ENCODE results near the gene GCC1.

Gene GCC1

DNA sequence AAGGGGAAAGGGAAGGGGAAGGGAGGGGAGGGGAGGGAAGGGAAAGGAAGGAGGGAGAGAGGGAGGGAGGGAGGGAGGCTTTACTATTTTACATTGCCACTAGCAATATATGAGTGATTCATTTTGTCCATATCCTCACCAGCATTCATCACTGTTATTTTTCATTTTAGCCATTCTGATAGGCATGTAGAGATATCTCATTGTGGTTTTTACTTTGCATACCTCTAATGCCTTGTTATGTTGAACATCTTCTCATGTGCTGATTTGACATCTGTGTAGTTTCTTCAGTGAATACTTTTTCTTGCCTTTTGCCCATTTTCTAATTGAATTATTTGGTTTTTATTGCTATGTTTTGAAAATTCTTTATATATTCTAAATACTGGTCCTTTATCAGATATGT is 52.7 kb downstream of the GCC1 start:
- Histone ChIP-seq H3K4me3 (replicated peaks; ENCODE audit: insufficient read depth, low read length) (no peak overlapping the region), H3K27me3 (ENCODE audit: insufficient read depth, poor library complexity, severe bottlenecking) (peaks cover 14% of the 10 kb centered on the region), H3K27ac (replicated peaks) (no peak overlapping the region)
- no peak for DNase-seq (ENCODE audit: low read depth in 1 of 2, low spot score in 1 of 2)
- TF ChIP-seq, protein P1, sequence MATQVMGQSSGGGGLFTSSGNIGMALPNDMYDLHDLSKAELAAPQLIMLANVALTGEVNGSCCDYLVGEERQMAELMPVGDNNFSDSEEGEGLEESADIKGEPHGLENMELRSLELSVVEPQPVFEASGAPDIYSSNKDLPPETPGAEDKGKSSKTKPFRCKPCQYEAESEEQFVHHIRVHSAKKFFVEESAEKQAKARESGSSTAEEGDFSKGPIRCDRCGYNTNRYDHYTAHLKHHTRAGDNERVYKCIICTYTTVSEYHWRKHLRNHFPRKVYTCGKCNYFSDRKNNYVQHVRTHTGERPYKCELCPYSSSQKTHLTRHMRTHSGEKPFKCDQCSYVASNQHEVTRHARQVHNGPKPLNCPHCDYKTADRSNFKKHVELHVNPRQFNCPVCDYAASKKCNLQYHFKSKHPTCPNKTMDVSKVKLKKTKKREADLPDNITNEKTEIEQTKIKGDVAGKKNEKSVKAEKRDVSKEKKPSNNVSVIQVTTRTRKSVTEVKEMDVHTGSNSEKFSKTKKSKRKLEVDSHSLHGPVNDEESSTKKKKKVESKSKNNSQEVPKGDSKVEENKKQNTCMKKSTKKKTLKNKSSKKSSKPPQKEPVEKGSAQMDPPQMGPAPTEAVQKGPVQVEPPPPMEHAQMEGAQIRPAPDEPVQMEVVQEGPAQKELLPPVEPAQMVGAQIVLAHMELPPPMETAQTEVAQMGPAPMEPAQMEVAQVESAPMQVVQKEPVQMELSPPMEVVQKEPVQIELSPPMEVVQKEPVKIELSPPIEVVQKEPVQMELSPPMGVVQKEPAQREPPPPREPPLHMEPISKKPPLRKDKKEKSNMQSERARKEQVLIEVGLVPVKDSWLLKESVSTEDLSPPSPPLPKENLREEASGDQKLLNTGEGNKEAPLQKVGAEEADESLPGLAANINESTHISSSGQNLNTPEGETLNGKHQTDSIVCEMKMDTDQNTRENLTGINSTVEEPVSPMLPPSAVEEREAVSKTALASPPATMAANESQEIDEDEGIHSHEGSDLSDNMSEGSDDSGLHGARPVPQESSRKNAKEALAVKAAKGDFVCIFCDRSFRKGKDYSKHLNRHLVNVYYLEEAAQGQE (IDR thresholded peaks at IDR 0.05; ENCODE audit: insufficient replicate concordance, low read depth) = no peak
- no peak for TF ChIP-seq GABPA (IDR thresholded peaks at IDR 0.05; ENCODE audit: low read depth)
- TF ChIP-seq, protein P2, sequence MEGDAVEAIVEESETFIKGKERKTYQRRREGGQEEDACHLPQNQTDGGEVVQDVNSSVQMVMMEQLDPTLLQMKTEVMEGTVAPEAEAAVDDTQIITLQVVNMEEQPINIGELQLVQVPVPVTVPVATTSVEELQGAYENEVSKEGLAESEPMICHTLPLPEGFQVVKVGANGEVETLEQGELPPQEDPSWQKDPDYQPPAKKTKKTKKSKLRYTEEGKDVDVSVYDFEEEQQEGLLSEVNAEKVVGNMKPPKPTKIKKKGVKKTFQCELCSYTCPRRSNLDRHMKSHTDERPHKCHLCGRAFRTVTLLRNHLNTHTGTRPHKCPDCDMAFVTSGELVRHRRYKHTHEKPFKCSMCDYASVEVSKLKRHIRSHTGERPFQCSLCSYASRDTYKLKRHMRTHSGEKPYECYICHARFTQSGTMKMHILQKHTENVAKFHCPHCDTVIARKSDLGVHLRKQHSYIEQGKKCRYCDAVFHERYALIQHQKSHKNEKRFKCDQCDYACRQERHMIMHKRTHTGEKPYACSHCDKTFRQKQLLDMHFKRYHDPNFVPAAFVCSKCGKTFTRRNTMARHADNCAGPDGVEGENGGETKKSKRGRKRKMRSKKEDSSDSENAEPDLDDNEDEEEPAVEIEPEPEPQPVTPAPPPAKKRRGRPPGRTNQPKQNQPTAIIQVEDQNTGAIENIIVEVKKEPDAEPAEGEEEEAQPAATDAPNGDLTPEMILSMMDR (IDR thresholded peaks at IDR 0.05; ENCODE audit: insufficient read depth, low read length) = no peak
- TF ChIP-seq SPI1 (IDR thresholded peaks at IDR 0.05; ENCODE audit: borderline replicate concordance, low read depth) = no peak
- no peak for TF ChIP-seq POLR2AphosphoS5 (IDR thresholded peaks at IDR 0.05; ENCODE audit: low read depth)

DNA sequence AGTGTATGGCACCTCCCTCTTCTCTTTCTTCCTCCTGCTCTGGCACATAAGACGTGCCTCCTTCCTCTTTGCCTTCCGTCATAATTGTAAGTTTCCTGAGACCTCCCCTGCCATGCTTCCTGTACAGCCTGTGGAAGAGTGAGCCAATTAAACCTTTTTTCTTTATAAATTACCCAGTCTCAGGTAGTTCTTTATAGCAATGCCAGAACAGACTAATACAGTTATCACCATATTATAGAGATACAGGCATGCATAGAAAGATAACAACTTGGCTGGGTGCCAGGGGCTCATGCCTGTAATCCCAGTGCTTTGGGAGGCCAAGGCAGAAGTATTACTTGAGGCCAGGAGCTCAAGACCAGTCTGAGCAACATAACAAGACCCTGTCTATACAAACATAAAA is 53.2 kb downstream of the GCC1 start:
- H3K4me3 ChIP-seq (replicated peaks; ENCODE audit: insufficient read depth, low read length) = no peak overlapping the region
- TF ChIP-seq, protein P1 (IDR thresholded peaks at IDR 0.05; ENCODE audit: insufficient replicate concordance, low read depth) = no peak
- TF ChIP-seq GABPA (IDR thresholded peaks at IDR 0.05; ENCODE audit: low read depth) (no peak), SPI1 (IDR thresholded peaks at IDR 0.05; ENCODE audit: borderline replicate concordance, low read depth) (no peak), POLR2AphosphoS5 (IDR thresholded peaks at IDR 0.05; ENCODE audit: low read depth) (no peak)
- TF ChIP-seq, protein P2 (IDR thresholded peaks at IDR 0.05; ENCODE audit: insufficient read depth, low read length) = no peak
- no peak for DNase-seq (ENCODE audit: low read depth in 1 of 2, low spot score in 1 of 2)
- H3K27me3 ChIP-seq (ENCODE audit: insufficient read depth, poor library complexity, severe bottlenecking) = peaks cover 9% of the 10 kb centered on the region
- H3K27ac ChIP-seq (replicated peaks) = no peak overlapping the region
